Measurements from ENCODE around the gene MAS1L.
"Not testable (repeated sequence)": the region's sequence is repeated elsewhere in the genome, so short reads cannot be mapped to it uniquely, and the experiment has no call there.

MAS1L gene

DNA sequence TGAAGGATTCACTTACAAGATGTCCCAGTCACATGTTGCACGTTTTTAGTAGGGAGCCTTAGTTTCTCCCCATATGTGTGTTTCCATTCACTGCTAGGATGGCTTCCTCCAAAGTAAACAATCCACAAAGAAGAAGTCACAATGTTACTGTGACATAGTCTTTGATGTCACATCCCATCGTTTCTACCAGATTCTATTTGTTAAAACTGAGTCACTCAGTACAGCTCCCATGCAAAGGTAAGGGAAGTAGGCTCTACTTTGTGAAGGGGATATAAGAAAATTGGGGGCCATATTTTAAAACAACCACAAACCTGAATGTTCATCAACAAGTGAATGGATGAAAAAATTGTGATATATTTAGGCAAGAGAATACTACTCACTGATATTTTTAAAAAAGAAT lies 30.8 kb downstream of the MAS1L start, which contains the start of the genes OR11A1 and OR2H1:
TSS of gene OR11A1 (minus strand) at position 101 of the 400 bp plus-strand sequence. CDS start 29,430 bp downstream, outside the sequence.
TSS of gene OR2H1 (plus strand) at position 185 of the 400 bp plus-strand sequence. CDS start 4,615 bp downstream, outside the sequence.
- ATAC-seq (replicated peaks) = no peak
- H3K9me3 Mint-ChIP-seq = no peaks in the 10 kb centered on the region
- no peak within 1 kb of the TSS for H3K4me3 Mint-ChIP-seq

DNA sequence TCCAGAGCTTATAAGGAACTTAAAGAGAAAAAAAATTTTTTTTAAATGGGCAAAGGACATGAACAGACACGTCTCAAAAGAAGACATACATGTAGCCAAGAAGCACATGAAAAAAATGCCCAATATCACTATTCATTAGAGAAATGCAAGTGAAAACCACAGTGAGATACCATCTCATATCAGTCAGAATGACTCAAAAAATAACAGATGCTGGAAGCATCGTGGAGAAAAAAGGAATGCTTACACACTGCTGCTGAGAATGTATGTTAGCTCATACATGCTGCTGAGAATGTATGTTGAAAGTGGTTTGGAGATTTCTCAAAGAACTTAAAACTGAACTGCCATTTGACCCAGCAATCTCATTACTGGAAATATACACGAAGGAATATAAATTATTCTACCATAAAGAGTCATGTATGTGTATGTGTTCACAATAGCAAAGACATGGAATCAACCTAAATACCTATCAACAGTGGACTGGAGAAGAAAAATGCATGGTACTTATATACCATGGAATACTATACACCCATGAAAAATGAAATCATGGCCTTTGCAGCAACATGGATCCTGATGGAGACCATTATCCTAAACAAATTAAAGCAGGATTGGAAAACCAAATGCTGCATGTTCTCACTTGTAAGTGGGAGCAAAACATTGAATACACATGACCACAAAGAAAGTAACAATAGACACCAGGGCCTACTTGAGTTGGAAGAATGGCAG lies 36.1 kb downstream of the MAS1L start:
- H3K27me3 Mint-ChIP-seq = peaks cover 44 to 50% of the 10 kb centered on the region in 2 donors

More for the DNA sequence above, 30.8 kb downstream of the MAS1L start, which contains the start of the genes OR11A1 and OR2H1:
- peaks cover 16 to 19% of the 10 kb centered on the region in 2 donors for H3K27me3 Mint-ChIP-seq
- H3K36me3 Mint-ChIP-seq (ENCODE audit: insufficient read depth) = no peaks in the 10 kb centered on the region
- H3K4me1 Mint-ChIP-seq (ENCODE audit: low read depth in 2 of 2) = peaks cover 0 to 3% of the 10 kb centered on the region in 2 donors
- H3K27ac Mint-ChIP-seq = no peak within 1 kb of the TSS
- DNase-seq = no peak

GRCh38 chr6:29447670-29448069 lies 40.1 kb downstream of the MAS1L start:
- no peaks in the 10 kb centered on the region for H3K36me3 Mint-ChIP-seq (ENCODE audit: insufficient read depth)
- no peak overlapping the region for H3K4me3 Mint-ChIP-seq
- no peak overlapping the region for H3K27ac Mint-ChIP-seq
- ATAC-seq (replicated peaks) = no peak
- no peak for DNase-seq
- H3K4me1 Mint-ChIP-seq (ENCODE audit: low read depth in 2 of 2) = no peaks in the 10 kb centered on the region
- H3K27me3 Mint-ChIP-seq = peaks cover 70 to 79% of the 10 kb centered on the region in 2 donors
- peaks cover 0 to 4% of the 10 kb centered on the region in 2 donors for H3K9me3 Mint-ChIP-seq

More for the DNA sequence above, 36.1 kb downstream of the MAS1L start:
- ATAC-seq (replicated peaks) = no peak
- peaks cover 0 to 1% of the 10 kb centered on the region in 2 donors for H3K9me3 Mint-ChIP-seq
- DNase-seq = no peak
- H3K4me3 Mint-ChIP-seq = no peak overlapping the region
- no peak overlapping the region for H3K27ac Mint-ChIP-seq
- no peaks in the 10 kb centered on the region for H3K4me1 Mint-ChIP-seq (ENCODE audit: low read depth in 2 of 2)
- H3K36me3 Mint-ChIP-seq (ENCODE audit: insufficient read depth) = no peaks in the 10 kb centered on the region

DNA sequence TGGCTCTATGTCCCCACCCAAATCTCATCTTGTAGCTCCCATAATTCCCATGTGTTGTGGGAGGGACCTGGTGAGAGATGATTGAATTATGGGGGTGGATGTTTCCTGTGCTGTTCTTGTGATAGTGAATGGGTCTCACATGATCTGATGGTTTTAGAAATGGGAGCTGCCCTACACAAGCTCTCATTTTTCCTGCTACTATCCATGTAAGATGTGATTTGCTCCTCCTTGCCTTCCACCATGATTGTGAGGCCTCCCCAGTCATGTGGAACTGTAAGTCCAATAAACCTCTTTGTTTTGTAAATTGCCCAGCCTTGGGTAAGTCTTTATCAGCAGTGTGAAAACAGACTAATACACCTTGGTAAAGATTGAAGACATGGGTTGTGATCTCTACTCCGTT lies 43.7 kb downstream of the MAS1L start:
- H3K9me3 Mint-ChIP-seq; ATAC-seq (replicated peaks); H3K4me1 Mint-ChIP-seq (ENCODE audit: low read depth in 2 of 2); H3K27ac Mint-ChIP-seq; H3K36me3 Mint-ChIP-seq (ENCODE audit: insufficient read depth); H3K4me3 Mint-ChIP-seq; DNase-seq: not testable (repeated sequence)
- peaks cover 59 to 69% of the 10 kb centered on the region in 2 donors for H3K27me3 Mint-ChIP-seq

- Mint-ChIP-seq H3K9me3 (peaks cover 0 to 3% of the 10 kb centered on the region in 2 donors), H3K36me3 (ENCODE audit: insufficient read depth) (no peaks in the 10 kb centered on the region), H3K4me3 (no peak overlapping the region), H3K4me1 (ENCODE audit: low read depth in 2 of 2) (no peaks in the 10 kb centered on the region), H3K27ac (no peak overlapping the region), H3K27me3 (peaks cover 52 to 67% of the 10 kb centered on the region in 2 donors)
- ATAC-seq (replicated peaks) = no peak
- DNase-seq = no peak
These were observed 45.0 kb downstream of the MAS1L start for GRCh38 chr6:29442719-29443118.

DNA sequence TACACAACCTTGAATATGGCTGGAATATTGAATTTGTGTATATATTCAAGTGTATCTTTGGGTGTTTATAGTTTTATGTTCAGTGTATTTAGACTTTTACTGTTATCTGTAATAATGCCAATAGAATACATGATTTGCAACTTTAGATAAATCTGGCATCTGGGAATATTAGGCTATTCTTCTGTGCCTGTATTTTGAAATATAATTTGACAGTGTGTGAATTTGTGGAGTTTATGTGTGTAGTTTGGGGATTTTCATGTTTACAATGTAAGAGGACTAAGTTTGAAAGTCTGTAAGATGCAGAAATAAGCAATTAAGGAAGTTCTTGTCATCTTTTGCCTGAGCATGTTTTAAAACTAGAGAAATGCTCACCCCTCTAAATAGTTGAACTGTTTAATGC lies 48.8 kb downstream of the MAS1L start, which contains the start of gene OR10C1:
TSS of gene OR10C1 (plus strand) at position 301 of the 400 bp plus-strand sequence. CDS start 710 bp downstream, outside the sequence.
- Mint-ChIP-seq H3K27ac (no peak within 1 kb of the TSS), H3K4me1 (ENCODE audit: low read depth in 2 of 2) (no peaks in the 10 kb centered on the region), H3K27me3 (peaks cover 28 to 45% of the 10 kb centered on the region in 2 donors), H3K9me3 (no peaks in the 10 kb centered on the region), H3K4me3 (no peak within 1 kb of the TSS), H3K36me3 (ENCODE audit: insufficient read depth) (no peaks in the 10 kb centered on the region)
- DNase-seq = no peak
- no peak for ATAC-seq (replicated peaks)

GRCh38 chr6:29436730-29437129 lies 51.0 kb downstream of the MAS1L start:
- not testable (repeated sequence) for H3K4me3 Mint-ChIP-seq; H3K9me3 Mint-ChIP-seq; ATAC-seq (replicated peaks); H3K36me3 Mint-ChIP-seq (ENCODE audit: insufficient read depth); H3K4me1 Mint-ChIP-seq (ENCODE audit: low read depth in 2 of 2); H3K27ac Mint-ChIP-seq; DNase-seq
- peaks cover 48 to 57% of the 10 kb centered on the region in 2 donors for H3K27me3 Mint-ChIP-seq

All from effector memory CD8-positive, alpha-beta T cell (primary cell).